IMR-90 (cell line): ENCODE measurements around the gene RRP9. TPM values are rescaled to one million over a fixed set of nuclear protein-coding genes. Genes with fewer than 3 reads are reported as not detected.

Experiments used
- ATAC-seq: fragments of 200-7000 bp; cut with Tn5 transposase; 2 replicates; pipeline ENCODE4 v1.9.1; 2020; ENCODE audit warnings: low read depth, mild to moderate bottlenecking, moderate library complexity
- BruUV-seq: library from RNA; stranded (reverse); fragments of 400-500 nt; replicated peaks from 2 replicates; lab custom pipeline; 2021; lab: Mats Ljungman, UMichigan
- CTCF ChIA-PET: fragments of 300-600 bp; formaldehyde crosslinking; extraction: SDS; loops from one replicate; lab custom pipeline; 2021; ENCODE audit warnings: antibody characterized with exemption; lab: Yijun Ruan, JAX
- POLR2A ChIA-PET: fragments of 300-600 bp; sonication (Branson Sonifier 250); formaldehyde crosslinking; loops from one replicate; lab custom pipeline; 2022; ENCODE audit warnings: antibody characterized with exemption; ENCODE audit not compliant: unreplicated experiment; lab: Charles Lee
- DNase-seq: peaks from one replicate; pipeline ENCODE4 v3.0.0; 2013
- H2AFZ ChIP-seq: replicated peaks from 2 replicates; pipeline ENCODE3; 2013; ENCODE audit warnings: low read length, mild to moderate bottlenecking; ENCODE audit not compliant: poor library complexity
- H2AK5ac ChIP-seq: 2 replicates; pipeline ENCODE4 v1.6.1; 2013; ENCODE audit warnings: low read depth, low read length, inconsistent platforms
- H2AK9ac ChIP-seq: replicated peaks from 2 replicates; pipeline ENCODE3; 2013; ENCODE audit warnings: mild to moderate bottlenecking, low read depth, low read length, moderate library complexity; ENCODE audit not compliant: poor library complexity
- H2BK120ac ChIP-seq: 2 replicates; pipeline ENCODE4 v1.6.1; 2013; ENCODE audit warnings: low read depth, low read length, inconsistent platforms
- H2BK15ac ChIP-seq: 3 replicates; pipeline ENCODE4 v1.6.1; 2013; ENCODE audit warnings: low read depth, low read length, inconsistent platforms
- H2BK20ac ChIP-seq: 2 replicates; pipeline ENCODE4 v1.6.1; 2013; ENCODE audit warnings: low read depth, mild to moderate bottlenecking, inconsistent platforms, low read length, moderate library complexity
- H2BK5ac ChIP-seq: 2 replicates; pipeline ENCODE4 v1.6.1; 2013; ENCODE audit warnings: mild to moderate bottlenecking, low read depth, low read length, inconsistent platforms; ENCODE audit not compliant: poor library complexity, severe bottlenecking
- H3K14ac ChIP-seq: replicated peaks from 2 replicates; pipeline ENCODE4 v1.6.1; 2013; ENCODE audit warnings: low read depth, low read length, inconsistent platforms
- H3K18ac ChIP-seq: 2 replicates; pipeline ENCODE4 v1.6.1; 2013; ENCODE audit warnings: low read depth, low read length, control low read depth
- H3K23ac ChIP-seq: 2 replicates; pipeline ENCODE4 v1.6.1; 2013; ENCODE audit warnings: low read depth, low read length, inconsistent platforms
- H3K27ac ChIP-seq: 2 replicates; pipeline ENCODE4 v1.5.1; 2013; ENCODE audit warnings: mild to moderate bottlenecking, control low read depth, low read length; ENCODE audit not compliant: insufficient read depth
- H3K27me3 ChIP-seq: 2 replicates; pipeline ENCODE4 v1.6.1; 2013; ENCODE audit warnings: low read length; ENCODE audit not compliant: control insufficient read depth, insufficient read depth
- H3K36me3 ChIP-seq: 2 replicates; pipeline ENCODE4 v1.6.1; 2013; ENCODE audit warnings: low read length, mixed read lengths; ENCODE audit not compliant: control insufficient read depth, insufficient read depth
- H3K4ac ChIP-seq: 2 replicates; pipeline ENCODE4 v1.6.1; 2013; ENCODE audit warnings: low read depth, low read length, inconsistent platforms
- H3K4me1 ChIP-seq: 2 replicates; pipeline ENCODE4 v1.6.1; 2013; ENCODE audit warnings: low read length, mixed read lengths; ENCODE audit not compliant: control insufficient read depth, insufficient read depth
- H3K4me2 ChIP-seq: 2 replicates; pipeline ENCODE4 v1.6.1; 2013; ENCODE audit warnings: low read depth, mild to moderate bottlenecking, control low read depth, low read length, moderate library complexity
- H3K4me3 ChIP-seq: 2 replicates; pipeline ENCODE4 v1.5.1; 2013; ENCODE audit warnings: low read depth, mild to moderate bottlenecking, control low read depth, low read length, moderate library complexity; ENCODE audit not compliant: insufficient read depth
- H3K56ac ChIP-seq: 2 replicates; pipeline ENCODE4 v1.6.1; 2013; ENCODE audit warnings: low read length, inconsistent platforms; ENCODE audit not compliant: insufficient read depth; ENCODE audit errors: extremely low read depth
- H3K79me1 ChIP-seq, 2 experiments: 2 replicates each; pipeline ENCODE4 v1.6.1; 2013; ENCODE audit warnings: low read length in 2 of 2, inconsistent platforms in 1 of 2, low read depth in 1 of 2
- H3K9ac ChIP-seq: 2 replicates; pipeline ENCODE4 v1.6.1; 2013; ENCODE audit warnings: low read depth, low read length, control low read depth
- H3K9me1 ChIP-seq: 2 replicates; pipeline ENCODE4 v1.6.1; 2013; ENCODE audit warnings: low read length, inconsistent platforms; ENCODE audit not compliant: insufficient read depth
- H3K9me3 ChIP-seq: 2 replicates; pipeline ENCODE4 v1.6.1; 2013; ENCODE audit warnings: low read length; ENCODE audit not compliant: control insufficient read depth, insufficient read depth
- H4K20me1 ChIP-seq: 2 replicates; pipeline ENCODE4 v1.6.1; 2013; ENCODE audit warnings: low read length, inconsistent platforms; ENCODE audit not compliant: insufficient read depth
- H4K5ac ChIP-seq: 2 replicates; pipeline ENCODE4 v1.6.1; 2013; ENCODE audit warnings: mild to moderate bottlenecking, low read depth, low read length, control low read depth
- H4K8ac ChIP-seq, 2 experiments: 2 replicates each; pipeline ENCODE4 v1.6.1; 2013; ENCODE audit warnings: low read depth in 2 of 2, low read length in 2 of 2, control low read depth in 1 of 2, inconsistent platforms in 1 of 2
- H4K91ac ChIP-seq: 2 replicates; pipeline ENCODE4 v1.6.1; 2013; ENCODE audit warnings: low read depth, low read length, inconsistent platforms; ENCODE audit not compliant: insufficient read depth
- BHLHE40 ChIP-seq: fragments of 150-350 bp; IDR thresholded peaks from 2 replicates; pipeline ENCODE4 v1.6.1; 2016; ENCODE audit warnings: mild to moderate bottlenecking, low read depth, low read length
- CEBPB ChIP-seq: IDR thresholded peaks from 2 replicates; pipeline ENCODE4 v1.6.1; 2012; ENCODE audit warnings: low read depth, low read length, improper control_type of control experiment
- CHD1 ChIP-seq: IDR thresholded peaks from 2 replicates; pipeline ENCODE4 v1.6.1; 2012; ENCODE audit warnings: low read depth, low read length, improper control_type of control experiment
- CTCF ChIP-seq: conservative IDR thresholded peaks from 2 replicates; pipeline ENCODE4 v1.5.1; 2012; ENCODE audit warnings: mild to moderate bottlenecking, low read depth, low read length, improper control_type of control experiment
- FOS ChIP-seq: fragments of 150-350 bp; IDR thresholded peaks from 2 replicates; pipeline ENCODE4 v1.6.1; 2016; ENCODE audit warnings: low read depth, low read length
- MAFK ChIP-seq: IDR thresholded peaks from 2 replicates; pipeline ENCODE4 v1.6.1; 2012; ENCODE audit warnings: low read depth, low read length, improper control_type of control experiment
- MAZ ChIP-seq: IDR thresholded peaks from 2 replicates; pipeline ENCODE4 v1.6.1; 2012; ENCODE audit warnings: low read depth, mild to moderate bottlenecking, low read length, improper control_type of control experiment, moderate library complexity, borderline replicate concordance
- MXI1 ChIP-seq: IDR thresholded peaks from 2 replicates; pipeline ENCODE4 v1.6.1; 2012; ENCODE audit warnings: low read depth, mild to moderate bottlenecking, low read length, moderate library complexity, borderline replicate concordance
- NFE2L2 ChIP-seq: fragments of 150-350 bp; IDR thresholded peaks from 2 replicates; pipeline ENCODE4 v1.6.1; 2016; ENCODE audit warnings: low read depth, mild to moderate bottlenecking, low read length
- POLR2A ChIP-seq: IDR thresholded peaks from 2 replicates; pipeline ENCODE4 v1.6.1; 2012; ENCODE audit warnings: mild to moderate bottlenecking, low read depth, low read length
- RAD21 ChIP-seq: IDR thresholded peaks from 2 replicates; pipeline ENCODE4 v1.6.1; 2012; ENCODE audit warnings: low read length, improper control_type of control experiment
- RCOR1 ChIP-seq: IDR thresholded peaks from 2 replicates; pipeline ENCODE4 v1.6.1; 2012; ENCODE audit warnings: mild to moderate bottlenecking, low read length, improper control_type of control experiment; ENCODE audit not compliant: insufficient replicate concordance
- RFX5 ChIP-seq: IDR thresholded peaks from 2 replicates; pipeline ENCODE4 v1.8.0; 2012; ENCODE audit warnings: low read depth, mild to moderate bottlenecking, low read length, moderate library complexity
- SMC3 ChIP-seq: fragments of 150-350 bp; IDR thresholded peaks from 2 replicates; pipeline ENCODE4 v1.6.1; 2016; ENCODE audit warnings: low read depth, mild to moderate bottlenecking, antibody characterized with exemption, low read length, moderate library complexity
- USF2 ChIP-seq: fragments of 150-350 bp; IDR thresholded peaks from 2 replicates; pipeline ENCODE4 v1.6.1; 2017; ENCODE audit warnings: mild to moderate bottlenecking, antibody characterized with exemption, low read length, low read depth
- dilution Hi-C: fragments of 300-500 bp; cut with HindIII; formaldehyde crosslinking; loops from one replicate; pipeline ENCODE4 v1.14.3; 2018; ENCODE audit warnings: low sequenced_read_pairs; ENCODE audit not compliant: unreplicated experiment
- in situ Hi-C: fragments of 300-500 bp; cut with MboI; formaldehyde crosslinking; loops from 3 replicates; pipeline ENCODE4 v1.14.3; 2019; ENCODE audit warnings: low sequenced_read_pairs, inconsistent platforms, mixed read lengths
- intact Hi-C: fragments of 100-400 bp; cut with micrococcal nuclease; formaldehyde crosslinking; loops from 2 replicates; pipeline ENCODE4 v1.10.0; 2022
- polyA plus RNA-seq, 3 experiments: library from polyadenylated mRNA; depleted of rRNA; stranded (reverse); fragments of >200 nt; gene quantifications; 2 replicates each; pipeline ENCODE4 v1.2.3, GENCODE V29; 2012; ENCODE audit warnings: low replicate concordance in 1 of 3
- total RNA-seq: library from RNA; depleted of rRNA; stranded (reverse); fragments of >200 nt; gene quantifications from 2 replicates; pipeline ENCODE4 v1.2.3, GENCODE V29; 2012
- TF ChIP-seq, protein P1 (sequence below): fragments of 150-350 bp; IDR thresholded peaks from 2 replicates; pipeline ENCODE4 v1.6.1; 2016; ENCODE audit warnings: low read depth, mild to moderate bottlenecking, low read length, moderate library complexity, borderline replicate concordance

RRP9 gene
- total and polyA plus RNA-seq, 2 of the 4 experiments (the other 2 are of a cell fraction), result 30.9 to 39.8 TPM

DNA sequence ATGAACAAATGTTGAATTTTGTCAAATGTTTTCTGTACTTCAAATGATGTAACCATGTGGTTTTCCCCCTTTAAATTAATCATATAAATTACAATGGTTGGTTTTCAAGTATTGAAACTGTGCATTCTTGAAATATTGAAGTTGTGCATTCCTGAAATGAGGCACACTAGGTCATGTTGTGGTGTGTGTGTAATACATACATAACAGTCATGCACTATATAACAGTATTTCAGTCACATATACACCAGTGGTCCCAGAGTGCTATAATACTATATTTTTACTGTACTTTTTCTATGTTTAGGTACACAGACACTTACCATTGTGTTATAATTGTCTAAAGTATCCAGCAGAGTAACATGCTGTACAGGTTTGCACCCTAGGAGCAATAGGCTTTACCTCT lies 55.3 kb downstream of the RRP9 start:
- TF ChIP-seq MAZ (no peak), NFE2L2 (no peak), SMC3 (no peak), MAFK (no peak), RCOR1 (no peak), CEBPB (no peak), RFX5 (no peak), MXI1 (no peak), POLR2A (no peak), CTCF (no peak), FOS (no peak), USF2 (no peak), CHD1 (no peak), BHLHE40 (no peak), RAD21 (no peak)
- TF ChIP-seq, protein P1, sequence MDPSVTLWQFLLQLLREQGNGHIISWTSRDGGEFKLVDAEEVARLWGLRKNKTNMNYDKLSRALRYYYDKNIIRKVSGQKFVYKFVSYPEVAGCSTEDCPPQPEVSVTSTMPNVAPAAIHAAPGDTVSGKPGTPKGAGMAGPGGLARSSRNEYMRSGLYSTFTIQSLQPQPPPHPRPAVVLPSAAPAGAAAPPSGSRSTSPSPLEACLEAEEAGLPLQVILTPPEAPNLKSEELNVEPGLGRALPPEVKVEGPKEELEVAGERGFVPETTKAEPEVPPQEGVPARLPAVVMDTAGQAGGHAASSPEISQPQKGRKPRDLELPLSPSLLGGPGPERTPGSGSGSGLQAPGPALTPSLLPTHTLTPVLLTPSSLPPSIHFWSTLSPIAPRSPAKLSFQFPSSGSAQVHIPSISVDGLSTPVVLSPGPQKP, result no peak
- H2BK15ac ChIP-seq, result no peak overlapping the region
- H4K20me1 ChIP-seq, result no peaks in the 10 kb centered on the region
- no peak overlapping the region for H2BK120ac ChIP-seq
- H3K4me3 ChIP-seq, result no peak overlapping the region
- H2AFZ ChIP-seq, result no peak overlapping the region
- no peak overlapping the region for H3K27ac ChIP-seq
- DNase-seq, result no peak
- intact Hi-C loops, result no loop called here
- no peak overlapping the region for H3K56ac ChIP-seq
- no peak overlapping the region for H3K4me2 ChIP-seq
- ATAC-seq, result no peak
- no peak overlapping the region for H4K91ac ChIP-seq
- no peaks in the 10 kb centered on the region for H3K79me1 ChIP-seq
- BruUV-seq, result no TSS peak
- no peaks in the 10 kb centered on the region for H3K4me1 ChIP-seq
- dilution Hi-C loops, result no loop called here
- H3K14ac ChIP-seq, result no peak overlapping the region
- CTCF ChIA-PET, result no interaction called here
- H3K27me3 ChIP-seq, result peaks cover 2% of the 10 kb centered on the region
- H4K8ac ChIP-seq, result no peak overlapping the region
- no peak overlapping the region for H3K18ac ChIP-seq
- H3K9me3 ChIP-seq, result no peaks in the 10 kb centered on the region
- no peak overlapping the region for H3K23ac ChIP-seq
- no peak overlapping the region for H2AK9ac ChIP-seq
- H2AK5ac ChIP-seq, result no peak overlapping the region
- no peak overlapping the region for H2BK5ac ChIP-seq
- no peaks in the 10 kb centered on the region for H3K36me3 ChIP-seq
- H3K4ac ChIP-seq, result no peak overlapping the region
- POLR2A ChIA-PET, result no interaction called here
- no peak overlapping the region for H4K5ac ChIP-seq
- H3K9me1 ChIP-seq, result no peaks in the 10 kb centered on the region
- in situ Hi-C loops, result no loop called here
- no peak overlapping the region for H2BK20ac ChIP-seq
- H3K9ac ChIP-seq, result no peak overlapping the region
